HuH-7.5 (cell line): ENCODE results near the gene KCNK13.
"Not testable (repeated sequence)": the region's sequence is repeated elsewhere in the genome, so short reads cannot be mapped to it uniquely, and the experiment has no call there.

Experiments used
- DNase-seq: peaks from one replicate; pipeline ENCODE4 v3.0.0; 2011; ENCODE audit warnings: low spot score

Gene KCNK13

DNA sequence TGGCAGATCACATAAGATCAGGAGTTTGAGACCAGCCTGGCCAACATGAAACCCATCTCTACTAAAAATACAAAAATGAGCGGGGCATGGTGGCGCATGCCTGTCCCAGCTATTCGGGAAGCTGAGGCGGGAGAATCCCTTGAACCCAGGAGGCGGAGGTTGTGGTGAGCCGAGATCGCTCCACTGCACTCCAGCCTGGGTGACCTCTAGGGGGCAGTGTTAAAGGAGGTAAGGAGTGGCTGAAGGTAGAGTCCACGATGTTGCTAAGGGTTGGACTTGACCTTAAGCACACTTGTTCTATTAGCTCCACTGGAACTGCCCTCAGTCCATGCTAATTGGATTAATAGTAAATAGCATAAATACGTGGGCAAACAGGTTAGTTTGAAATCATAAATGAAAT is 132.1 kb downstream of the KCNK13 start:
- DNase-seq, result no peak

GRCh38 chr14:90194706-90195105 is 132.9 kb downstream of the KCNK13 start:
- no peak for DNase-seq

DNA sequence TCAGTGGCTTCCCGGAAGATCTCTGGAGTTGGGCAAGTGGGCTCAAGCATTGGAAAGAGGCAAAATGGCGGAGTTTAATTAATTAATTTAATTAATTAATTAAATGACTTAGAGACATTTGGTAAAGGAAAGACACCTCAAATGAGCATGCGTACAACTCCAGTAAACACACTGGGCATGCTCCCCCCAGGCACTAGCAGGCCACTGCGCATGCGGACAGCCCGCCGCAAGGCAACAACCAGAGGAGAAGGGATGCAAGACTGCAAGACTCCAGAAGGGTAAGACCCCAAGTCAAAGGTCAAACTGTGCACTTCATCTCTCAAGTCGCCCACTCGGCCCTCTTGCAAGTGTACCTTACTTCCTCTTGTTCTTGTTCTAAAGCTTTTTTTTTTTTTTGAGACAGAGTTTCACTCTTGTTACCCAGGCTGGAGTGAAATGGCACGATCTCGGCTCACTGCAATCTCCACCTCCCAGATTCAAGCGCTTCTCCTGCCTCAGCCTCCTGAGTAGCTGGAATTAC is 136.8 kb downstream of the KCNK13 start:
- DNase-seq, result no peak

GRCh38 chr14:90200546-90200945 is 138.8 kb downstream of the KCNK13 start:
- DNase-seq, result not testable (repeated sequence)

GRCh38 chr14:90201344-90201743 is 139.6 kb downstream of the KCNK13 start:
- no peak for DNase-seq

DNA sequence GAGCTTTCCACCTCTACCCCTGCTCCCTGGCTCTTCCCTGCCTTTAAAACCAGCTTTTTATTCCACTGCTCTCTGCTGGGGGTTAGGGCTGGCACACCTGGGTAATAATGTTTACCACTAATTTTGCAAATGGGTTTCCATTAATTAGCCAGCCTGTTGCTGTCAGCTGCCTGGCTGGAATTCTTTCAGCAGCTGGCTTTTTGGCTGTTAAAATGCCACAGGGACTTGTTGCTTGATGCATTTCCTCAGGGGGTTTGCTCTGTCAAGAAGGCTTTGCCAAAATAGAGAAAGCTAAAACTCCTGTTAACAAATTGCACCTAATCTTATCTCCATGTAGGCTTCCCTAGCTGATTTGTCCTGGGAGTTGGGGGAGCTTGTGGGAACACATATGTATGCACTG is 142.7 kb downstream of the KCNK13 start:
- DNase-seq, result no peak

- no peak for DNase-seq
Measured at GRCh38 chr14:90213099-90213748, 151.4 kb downstream of the KCNK13 start.

- DNase-seq, result no peak
Measured at GRCh38 chr14:90228478-90228877, 166.7 kb downstream of the KCNK13 start.

DNA sequence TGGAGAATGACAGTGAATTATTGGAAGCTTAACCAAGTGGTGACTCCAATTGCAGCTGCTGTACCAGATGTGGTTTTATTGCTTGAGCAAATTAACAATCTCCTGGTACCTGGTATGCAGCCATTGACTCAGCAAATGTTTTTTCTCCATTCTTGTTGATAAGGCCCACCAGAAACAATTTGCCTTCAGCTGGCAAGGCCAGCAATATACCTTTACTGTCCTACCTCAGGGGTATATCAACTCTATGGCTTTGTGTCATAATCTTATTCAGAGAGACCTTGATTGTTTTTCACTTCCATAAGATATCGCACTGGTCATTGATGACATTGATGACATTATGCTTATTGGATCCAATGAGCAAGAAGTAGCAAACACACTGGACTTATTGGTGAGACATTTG is 168.1 kb downstream of the KCNK13 start:
- not testable (repeated sequence) for DNase-seq
